Pancreas (tissue), 10 donors: Measurements from ENCODE around the gene NHLRC4. TPM values are rescaled to one million over a fixed set of nuclear protein-coding genes. Genes with fewer than 3 reads are reported as not detected.

Experiments used
- ATAC-seq, 4 donors: fragments of 200-7000 bp; cut with Tn5 transposase; one replicate each; pipeline versions ENCODE4 v1.8.0 to v1.9.1; 2020; ENCODE audit warnings: mild to moderate bottlenecking in 4 of 4, moderate library complexity in 4 of 4
- DNase-seq, 6 donors: peaks; one replicate each; pipeline ENCODE4 v3.0.0-alpha.2; 2020
- FAIRE-seq: peaks from 2 replicates; lab custom pipeline; 2012; peaks lifted over from hg19 to GRCh38; lab: Jason Lieb, UNC
- H3K27ac ChIP-seq, 4 donors: fragments of 200-600 bp; sonication (generic); 1 replicate in 3 of 4; 2 replicates in 1 of 4; pipeline versions ENCODE4 v1.5.0 to v1.8.0; 2020
- H3K27me3 ChIP-seq, 4 donors: fragments of 200-600 bp; one replicate each; pipeline ENCODE4 v1.8.0; 2021
- H3K36me3 ChIP-seq, 3 donors: fragments of 200-600 bp; sonication (generic) in 1 of 3; one replicate each; pipeline versions ENCODE4 v1.5.0 to v1.8.0; 2020 to 2021
- H3K4me1 ChIP-seq, 3 donors: fragments of 200-600 bp; one replicate each; pipeline ENCODE4 v1.8.0; 2021
- H3K4me3 ChIP-seq, 4 donors: fragments of 200-600 bp; sonication (generic) in 2 of 4; one replicate each; pipeline versions ENCODE4 v1.5.0 to v1.8.0; 2020 to 2021
- H3K9me3 ChIP-seq, 4 donors: fragments of 200-600 bp; one replicate each; pipeline ENCODE4 v1.8.0; 2021
- WGBS, 2 donors: extraction: QIAGEN DNeasy Blood & Tissue Kit; methylation state at CpG; one replicate each; pipeline ENCODE4 v1.1.7; 2013; 5-methylcytosine and 5-hydroxymethylcytosine counted together
- intact Hi-C, 3 donors: fragments of 100-400 bp; cut with DNase I; formaldehyde crosslinking; loops; one replicate each; pipeline versions ENCODE4 v1.11.1 to v1.14.2; 2022
- polyA plus RNA-seq, 2 donors: library from polyadenylated mRNA; stranded (reverse); fragments of 200-250 nt; gene quantifications; one replicate each; pipeline ENCODE4 v1.2.3, GENCODE V29; 2013
- total RNA-seq, 6 donors: library from RNA; stranded (reverse); fragmentation: NEBNext Ultra II Directional in 4 of 6; extraction: Animal tissue kit (Norgen Biotek cat#: 25700) in 4 of 6; gene quantifications; one replicate each; pipeline versions ENCODE4 v1.2.1 to v1.2.4, GENCODE V29; 2021 to 2023
- TF ChIP-seq, protein P1 (sequence below), 4 donors: fragments of 200-600 bp; sonication (generic) in 3 of 4; IDR thresholded peaks; one replicate each; pipeline versions ENCODE4 v1.5.0 to v1.8.0; 2021; ENCODE audit warnings: antibody characterized with exemption in 4 of 4
- donor health status: healthy with polysubstance abuse.
- donor health status: DM: no; HTN: no; CAD: no; lungs with moderate emphysema.
- donor health status: DM: no; HTN: no; CAD: no.
- donor health status: control.
- donor health status: control.
- donor health status: Bipolar disorder and iron deficiency.
- donor health status: DM: yes; HTN: yes; CAD: no.
- donor health status: DM: no; HTN: no; CAD: no.
- donor health status: DM: no; HTN: no; CAD: no.
- donor health status: DM: yes; HTN: yes; CAD: no.

NHLRC4 gene
- total and polyA plus RNA-seq, 8 donors: 0.05 to 0.28 (median 0.14) TPM; not detected in 2

DNA sequence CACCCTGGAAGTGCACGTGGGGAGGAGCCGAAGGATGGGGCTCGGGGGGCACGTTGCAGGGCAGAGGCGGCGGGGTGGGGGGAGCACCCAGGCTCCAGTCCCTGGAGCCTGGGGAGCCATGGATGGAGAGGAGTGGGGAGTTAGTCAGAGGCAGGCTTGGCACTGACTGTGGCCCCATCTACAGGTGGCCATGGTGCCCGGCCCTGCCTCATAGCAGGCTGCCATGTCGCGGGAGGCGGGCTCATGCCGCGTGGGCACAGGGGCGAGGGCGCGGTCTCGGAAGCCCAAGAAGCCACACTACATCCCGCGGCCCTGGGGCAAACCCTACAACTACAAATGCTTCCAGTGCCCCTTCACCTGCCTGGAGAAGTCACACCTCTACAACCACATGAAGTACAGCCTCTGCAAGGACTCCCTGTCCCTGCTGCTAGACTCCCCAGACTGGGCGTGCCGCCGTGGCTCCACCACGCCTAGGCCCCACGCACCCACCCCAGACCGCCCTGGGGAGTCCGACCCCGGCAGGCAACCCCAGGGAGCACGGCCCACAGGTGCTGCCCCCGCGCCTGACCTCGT is 3.6 kb upstream of the NHLRC4 start:
- WGBS, 2 donors: 88% methylated on average over 30 of the region's 30 CpGs

DNA sequence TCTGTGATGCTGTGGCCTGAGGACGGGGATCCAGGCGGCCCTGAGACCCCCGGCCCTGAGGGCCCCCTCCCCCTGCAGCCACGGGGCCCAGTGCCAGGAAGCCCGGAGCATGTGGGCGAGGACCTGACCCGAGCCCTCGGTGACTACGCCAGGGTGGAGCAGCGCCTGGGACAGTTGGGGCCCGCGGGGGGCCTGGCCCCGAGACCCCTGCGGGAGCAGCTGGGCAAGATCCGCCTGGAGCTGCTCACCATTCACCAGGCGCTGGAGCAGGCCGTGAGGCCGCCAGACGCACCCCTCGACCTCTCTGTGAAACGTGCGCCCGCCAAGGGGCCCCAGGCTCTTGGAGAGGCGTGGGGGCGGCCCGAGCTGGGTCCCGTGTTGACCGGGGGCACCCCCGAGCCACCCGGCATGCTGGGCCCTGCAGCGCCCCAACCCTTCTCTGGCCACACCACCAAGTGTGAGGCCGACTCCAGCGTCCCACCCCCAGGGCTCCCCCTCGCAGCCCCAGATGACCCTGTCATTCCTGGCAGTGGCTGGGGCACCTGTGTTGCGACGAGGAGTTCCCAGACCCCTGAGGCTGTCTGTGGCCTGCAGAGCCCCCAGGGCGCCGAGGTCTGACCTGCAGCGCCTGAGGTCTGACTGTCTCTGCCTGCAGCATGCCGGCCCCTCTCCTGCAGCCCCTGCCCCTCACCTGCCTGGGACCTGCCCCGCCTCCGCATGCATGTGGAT is 2.0 kb upstream of the NHLRC4 start:
- WGBS, 2 donors: 79 to 83% methylated on average over 39 to 42 of the region's 42 CpGs
- H3K9me3 ChIP-seq: no peaks in the 10 kb centered on the region
- no peaks in the 10 kb centered on the region for H3K27me3 ChIP-seq
- FAIRE-seq: no peak
- H3K4me3 ChIP-seq: no peak overlapping the region
- no peaks in the 10 kb centered on the region for H3K36me3 ChIP-seq
- ATAC-seq: no peak
- peaks cover 0 to 5% (median 3%) of the 10 kb centered on the region in 3 donors for H3K4me1 ChIP-seq
- DNase-seq: no peak
- H3K27ac ChIP-seq: no peak overlapping the region
- TF ChIP-seq, protein P1, sequence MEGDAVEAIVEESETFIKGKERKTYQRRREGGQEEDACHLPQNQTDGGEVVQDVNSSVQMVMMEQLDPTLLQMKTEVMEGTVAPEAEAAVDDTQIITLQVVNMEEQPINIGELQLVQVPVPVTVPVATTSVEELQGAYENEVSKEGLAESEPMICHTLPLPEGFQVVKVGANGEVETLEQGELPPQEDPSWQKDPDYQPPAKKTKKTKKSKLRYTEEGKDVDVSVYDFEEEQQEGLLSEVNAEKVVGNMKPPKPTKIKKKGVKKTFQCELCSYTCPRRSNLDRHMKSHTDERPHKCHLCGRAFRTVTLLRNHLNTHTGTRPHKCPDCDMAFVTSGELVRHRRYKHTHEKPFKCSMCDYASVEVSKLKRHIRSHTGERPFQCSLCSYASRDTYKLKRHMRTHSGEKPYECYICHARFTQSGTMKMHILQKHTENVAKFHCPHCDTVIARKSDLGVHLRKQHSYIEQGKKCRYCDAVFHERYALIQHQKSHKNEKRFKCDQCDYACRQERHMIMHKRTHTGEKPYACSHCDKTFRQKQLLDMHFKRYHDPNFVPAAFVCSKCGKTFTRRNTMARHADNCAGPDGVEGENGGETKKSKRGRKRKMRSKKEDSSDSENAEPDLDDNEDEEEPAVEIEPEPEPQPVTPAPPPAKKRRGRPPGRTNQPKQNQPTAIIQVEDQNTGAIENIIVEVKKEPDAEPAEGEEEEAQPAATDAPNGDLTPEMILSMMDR (IDR thresholded peaks at IDR 0.05): no peak
- intact Hi-C loops: no loop called here

More for the DNA sequence above, 3.6 kb upstream of the NHLRC4 start:
- Histone ChIP-seq H3K27ac (no peak overlapping the region), H3K4me1 (no peaks in the 10 kb centered on the region), H3K27me3 (no peaks in the 10 kb centered on the region), H3K9me3 (no peaks in the 10 kb centered on the region), H3K4me3 (no peak overlapping the region), H3K36me3 (no peaks in the 10 kb centered on the region)
- DNase-seq: no peak
- FAIRE-seq: no peak
- TF ChIP-seq, protein P1 (IDR thresholded peaks at IDR 0.05): no peak
- ATAC-seq: no peak
- intact Hi-C loops: no loop called here

DNA sequence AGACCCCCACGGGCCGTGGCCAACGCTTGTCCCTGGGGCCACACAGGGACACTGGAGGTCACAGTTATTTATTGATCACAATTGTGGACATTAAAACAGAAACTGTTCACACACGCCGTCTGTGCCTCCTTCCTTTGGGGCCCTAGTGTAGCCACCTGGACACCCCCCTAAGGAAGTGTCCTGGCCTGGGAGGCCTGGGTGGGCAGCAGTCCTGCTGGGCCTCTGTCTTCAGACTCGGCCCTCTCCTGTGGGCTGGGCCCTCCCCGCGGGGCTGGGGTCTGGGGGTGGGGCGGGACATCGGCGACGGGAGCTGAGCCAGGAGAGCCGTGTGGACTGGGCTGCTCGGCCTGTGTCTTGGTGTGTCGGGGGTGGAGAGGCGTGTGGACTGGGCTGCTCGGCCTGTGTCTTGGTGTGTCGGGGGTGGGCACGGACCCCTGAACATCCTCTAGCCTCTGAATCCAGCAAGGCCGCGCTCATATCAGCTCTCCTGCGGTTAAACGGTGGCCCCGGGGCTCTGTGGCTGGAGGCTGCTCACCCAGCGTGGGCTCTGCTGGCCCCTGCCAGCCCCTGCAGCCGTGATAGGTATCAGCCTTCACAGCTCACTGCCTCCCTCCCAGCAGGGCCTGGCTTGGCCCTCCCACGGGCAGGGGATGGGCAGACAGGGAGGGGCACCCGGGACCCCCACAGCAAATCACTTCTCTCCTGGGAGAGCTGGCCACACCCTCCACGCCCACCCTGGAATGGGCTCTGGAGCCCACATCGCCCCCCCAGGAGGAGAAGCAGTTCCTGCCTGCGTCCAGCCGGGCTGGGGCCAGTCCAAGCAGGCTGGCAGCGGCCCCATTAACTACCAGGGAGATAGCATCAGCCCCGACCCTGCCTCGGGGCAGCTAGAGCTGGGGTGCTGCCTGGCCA is 1.1 kb upstream of the NHLRC4 start:
- intact Hi-C loops: no loop called here
- TF ChIP-seq, protein P1 (IDR thresholded peaks at IDR 0.05): no peak
- no peaks in the 10 kb centered on the region for H3K36me3 ChIP-seq
- WGBS, 2 donors: 52 to 58% methylated on average over 28 to 35 of the region's 35 CpGs
- H3K27me3 ChIP-seq: no peaks in the 10 kb centered on the region
- H3K9me3 ChIP-seq: no peaks in the 10 kb centered on the region
- no peak for FAIRE-seq
- no peak for ATAC-seq
- H3K4me1 ChIP-seq: peaks cover 0 to 5% (median 3%) of the 10 kb centered on the region in 3 donors
- no peak overlapping the region for H3K27ac ChIP-seq
- DNase-seq: no peak
- no peak overlapping the region for H3K4me3 ChIP-seq

DNA sequence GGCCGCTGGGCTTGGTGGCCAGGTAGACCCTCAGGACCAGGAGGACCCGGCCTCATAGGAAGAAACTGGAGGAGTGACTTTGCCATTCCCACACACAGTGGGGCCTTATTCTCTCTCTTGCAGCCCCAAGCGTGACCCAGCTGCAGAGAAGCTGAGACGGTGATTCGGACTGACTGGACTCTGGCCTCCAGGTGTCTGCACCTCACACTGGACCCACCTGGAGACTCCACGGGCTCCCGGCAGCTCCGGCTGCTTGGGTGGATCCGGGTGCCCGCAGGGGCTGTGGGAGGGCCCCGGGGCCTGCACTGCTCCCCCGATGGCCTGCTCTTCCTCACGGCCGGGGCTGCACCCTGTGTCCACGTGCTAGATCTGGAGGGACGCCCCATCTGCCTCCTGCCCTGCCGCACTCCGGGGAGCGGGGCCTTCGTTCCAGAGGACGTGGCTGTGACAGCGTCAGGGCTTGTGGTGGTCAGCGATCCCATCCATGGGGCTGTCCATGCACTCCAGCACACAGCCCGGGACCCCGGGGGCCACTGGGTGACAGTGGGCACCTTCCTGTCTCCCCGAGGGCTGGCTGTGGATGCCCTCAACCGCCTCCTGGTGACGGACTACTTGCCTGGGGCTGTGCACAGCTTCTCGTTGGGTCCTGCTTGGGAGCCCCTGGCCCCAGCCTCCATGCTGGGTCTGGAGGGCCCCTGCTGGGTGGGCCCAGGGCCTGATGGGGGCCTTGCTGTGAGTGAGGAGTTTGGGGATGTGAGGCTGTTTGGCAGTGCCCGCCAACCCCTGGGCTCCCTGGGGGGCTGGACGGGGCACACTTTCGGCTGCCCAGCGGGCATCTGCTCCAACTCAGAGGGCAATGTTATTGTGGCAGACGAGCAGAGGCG is 810 bp downstream of the NHLRC4 start:
- Histone ChIP-seq H3K36me3 (no peaks in the 10 kb centered on the region), H3K4me3 (peak overlapping the region in 1 of 4 donors; percentile 23), H3K27me3 (no peaks in the 10 kb centered on the region), H3K4me1 (peaks cover 0 to 5% (median 3%) of the 10 kb centered on the region in 3 donors), H3K9me3 (no peaks in the 10 kb centered on the region), H3K27ac (no peak overlapping the region)
- no peak for FAIRE-seq
- ATAC-seq: no peak
- intact Hi-C loops: no loop called here
- no peak for DNase-seq
- 90 to 93% methylated on average over 34 to 35 of the region's 35 CpGs for WGBS, 2 donors
- TF ChIP-seq, protein P1 (IDR thresholded peaks at IDR 0.05): no peak
